WTC11 (cell line): ENCODE measurements around the gene NT5C1A. TPM values are rescaled to one million over a fixed set of nuclear protein-coding genes. Genes with fewer than 3 reads are reported as not detected.

ENCODE experiments used
- ATAC-seq: fragments of 200-7000 bp; cut with Tn5 transposase; 2 replicates; pipeline ENCODE4 v1.10.0; 2021; ENCODE audit warnings: mild to moderate bottlenecking, moderate library complexity
- CTCF ChIA-PET: fragments of 300-600 bp; sonication (Branson Sonifier 250); formaldehyde crosslinking; loops from one replicate; lab custom pipeline; 2021; ENCODE audit warnings: antibody characterized with exemption; lab: Charles Lee
- POLR2A ChIA-PET: fragments of 350-600 bp; sonication (Branson Sonifier 250); formaldehyde crosslinking; loops from one replicate; lab custom pipeline; 2021; ENCODE audit warnings: antibody characterized with exemption; lab: Charles Lee
- DNase-seq: peaks from one replicate; pipeline ENCODE4 v3.0.0; 2021; ENCODE audit warnings: low spot score
- H3K27ac Mint-ChIP-seq: 2 replicates; pipeline ENCODE4 v1.8.0; 2021; ENCODE audit warnings: mixed read lengths
- H3K27me3 Mint-ChIP-seq: 2 replicates; pipeline ENCODE4 v1.8.0; 2021; ENCODE audit warnings: low read depth, mild to moderate bottlenecking, moderate library complexity, mixed read lengths
- H3K36me3 Mint-ChIP-seq: 2 replicates; pipeline ENCODE4 v1.8.0; 2021; ENCODE audit warnings: mixed read lengths
- H3K4me1 Mint-ChIP-seq: 2 replicates; pipeline ENCODE4 v1.8.0; 2022; ENCODE audit warnings: mixed read lengths
- H3K4me3 Mint-ChIP-seq: 2 replicates; pipeline ENCODE4 v1.8.0; 2021; ENCODE audit warnings: mild to moderate bottlenecking, moderate library complexity, mixed read lengths
- H3K9me3 Mint-ChIP-seq: 2 replicates; pipeline ENCODE4 v1.8.0; 2021; ENCODE audit warnings: mixed read lengths
- CBFB ChIP-seq: sonication (generic); formaldehyde crosslinking; IDR thresholded peaks from 2 replicates; pipeline ENCODE4 v1.8.1; 2022; ENCODE audit warnings: mild to moderate bottlenecking, low read depth, missing genetic modification reagents
- CREB1 ChIP-seq: sonication (generic); formaldehyde crosslinking; IDR thresholded peaks from 2 replicates; pipeline ENCODE4 v1.8.0; 2023; ENCODE audit warnings: mild to moderate bottlenecking, missing genetic modification reagents
- E2F5 ChIP-seq: sonication (generic); formaldehyde crosslinking; IDR thresholded peaks from 2 replicates; pipeline ENCODE4 v1.8.1; 2022; ENCODE audit warnings: mild to moderate bottlenecking, moderate library complexity, missing genetic modification reagents
- ETV6 ChIP-seq: sonication (generic); formaldehyde crosslinking; IDR thresholded peaks from 2 replicates; pipeline ENCODE4 v1.8.1; 2022; ENCODE audit warnings: mild to moderate bottlenecking, missing genetic modification reagents
- FOXK1 ChIP-seq: sonication (generic); formaldehyde crosslinking; IDR thresholded peaks from 2 replicates; pipeline ENCODE4 v1.8.0; 2022; ENCODE audit warnings: mild to moderate bottlenecking, moderate library complexity, missing genetic modification reagents
- FOXP1 ChIP-seq: sonication (generic); formaldehyde crosslinking; IDR thresholded peaks from 2 replicates; pipeline ENCODE4 v1.8.0; 2022; ENCODE audit warnings: missing genetic modification reagents, mild to moderate bottlenecking, moderate library complexity, borderline replicate concordance
- FOXP4 ChIP-seq: sonication (generic); formaldehyde crosslinking; IDR thresholded peaks from 2 replicates; pipeline ENCODE4 v1.8.0; 2022; ENCODE audit warnings: mild to moderate bottlenecking, missing genetic modification reagents
- GTF2I ChIP-seq: fragments of 250-450 bp; sonication (Bioruptor Pico); conservative IDR thresholded peaks from 2 replicates; pipeline ENCODE4 v1.4.0; 2021; ENCODE audit warnings: mild to moderate bottlenecking
- HMGA2 ChIP-seq: fragments of 250-450 bp; sonication (Bioruptor Pico); IDR thresholded peaks from 2 replicates; pipeline ENCODE4 v1.4.0; 2021; ENCODE audit warnings: mild to moderate bottlenecking, moderate library complexity
- HMGXB4 ChIP-seq: sonication (generic); formaldehyde crosslinking; IDR thresholded peaks from 2 replicates; pipeline ENCODE4 v1.8.1; 2023; ENCODE audit warnings: mild to moderate bottlenecking, moderate library complexity, missing genetic modification reagents
- IRF1 ChIP-seq: sonication (generic); formaldehyde crosslinking; IDR thresholded peaks from 2 replicates; pipeline ENCODE4 v1.8.0; 2023; ENCODE audit warnings: missing genetic modification reagents
- MYBL2 ChIP-seq: sonication (generic); formaldehyde crosslinking; IDR thresholded peaks from 2 replicates; pipeline ENCODE4 v1.8.1; 2023; ENCODE audit warnings: mild to moderate bottlenecking, moderate library complexity, missing genetic modification reagents
- NFYB ChIP-seq: sonication (generic); formaldehyde crosslinking; conservative IDR thresholded peaks from 2 replicates; pipeline ENCODE4 v1.8.0; 2022; ENCODE audit warnings: low read depth, missing genetic modification reagents
- OVOL2 ChIP-seq: fragments of 250-450 bp; sonication (Bioruptor Pico); IDR thresholded peaks from 2 replicates; pipeline ENCODE4 v1.9.0; 2021; ENCODE audit warnings: mild to moderate bottlenecking, borderline replicate concordance
- PRDM15 ChIP-seq: sonication (generic); formaldehyde crosslinking; IDR thresholded peaks from 2 replicates; pipeline ENCODE4 v1.8.0; 2022; ENCODE audit warnings: missing genetic modification reagents
- TP53 ChIP-seq: sonication (generic); formaldehyde crosslinking; IDR thresholded peaks from 2 replicates; pipeline ENCODE4 v1.8.1; 2023; ENCODE audit warnings: mild to moderate bottlenecking, missing genetic modification reagents
- USF2 ChIP-seq: sonication (generic); formaldehyde crosslinking; IDR thresholded peaks from 2 replicates; pipeline ENCODE4 v1.8.1; 2023; ENCODE audit warnings: mild to moderate bottlenecking, missing genetic modification reagents, moderate library complexity
- ZMAT4 ChIP-seq: fragments of 250-450 bp; sonication (Bioruptor Pico); IDR thresholded peaks from 2 replicates; pipeline ENCODE4 v1.9.0; 2021; ENCODE audit warnings: mild to moderate bottlenecking
- ZNF281 ChIP-seq: sonication (generic); formaldehyde crosslinking; IDR thresholded peaks from 2 replicates; pipeline ENCODE4 v1.8.0; 2023; ENCODE audit warnings: mild to moderate bottlenecking, missing genetic modification reagents
- ZSCAN18 ChIP-seq: fragments of 250-450 bp; sonication (Bioruptor Pico); IDR thresholded peaks from 2 replicates; pipeline ENCODE4 v2.1.2; 2022; ENCODE audit warnings: mild to moderate bottlenecking, moderate library complexity
- total RNA-seq: library from RNA; stranded (reverse); gene quantifications from 3 replicates; pipeline ENCODE4 v1.2.3, GENCODE V29; 2021

Gene NT5C1A
- total RNA-seq, 1 experiment from 2014 or later: not detected

GRCh38 chr1:39692152-39693074 lies 20.5 kb upstream of the NT5C1A start:
- Mint-ChIP-seq H3K4me3 (peak overlapping the region; percentile 43), H3K36me3 (no peaks in the 10 kb centered on the region), H3K9me3 (no peaks in the 10 kb centered on the region), H3K27me3 (peaks cover 100% of the 10 kb centered on the region), H3K4me1 (peaks cover 4% of the 10 kb centered on the region), H3K27ac (no peak overlapping the region)
- DNase-seq (peak; percentile 79), ATAC-seq (peak; percentile 50)
- POLR2A ChIA-PET: interaction anchor here (1.4 kb wide), 1 partner anchor 9 kb away, joined by 9 read pairs; no protein-coding TSS in a partner anchor
- CTCF ChIA-PET: interaction anchor here (1.1 to 6.6 kb wide), 11 partner anchors 9 to 116 kb away, joined by 3 to 58 read pairs (median 8); partner anchors contain the start of genes NT5C1A, PABPC4 and PPIE
- TF ChIP-seq FOXP1 (CRISPR knock-in tag) (peak; percentile 79), E2F5 (CRISPR knock-in tag) (peak; percentile 78; the same call in 1 of the 2 replicates), CBFB (CRISPR knock-in tag) (no peak), HMGA2 (no peak), GTF2I (CRISPR knock-in tag) (no peak), TP53 (CRISPR knock-in tag) (peak; percentile 91), USF2 (peak; percentile 55), MYBL2 (CRISPR knock-in tag) (no peak), ZMAT4 (CRISPR knock-in tag) (no peak), IRF1 (CRISPR knock-in tag) (peak; percentile 65; the same call in 1 of the 2 replicates), FOXP4 (CRISPR knock-in tag) (0 out of 2 replicates have a peak, but pooled peaks have one; percentile 46), ZSCAN18 (CRISPR knock-in tag) (no peak), HMGXB4 (CRISPR knock-in tag) (0 out of 2 replicates have a peak, but pooled peaks have one; percentile 36), OVOL2 (CRISPR knock-in tag) (no peak), ZNF281 (peak; percentile 68; the same call in 1 of the 2 replicates), ETV6 (peak; percentile 89), FOXK1 (CRISPR knock-in tag) (0 out of 2 replicates have a peak, but pooled peaks have one; percentile 72), CREB1 (0 out of 2 replicates have a peak, but pooled peaks have one; percentile 63), NFYB (CRISPR knock-in tag) (peak; percentile 41; the same call in 1 of the 2 replicates), PRDM15 (CRISPR knock-in tag) (0 out of 2 replicates have a peak, but pooled peaks have one; percentile 36)
